GM21447 (cell line): ENCODE data around the gene SLC37A1.

ENCODE experiments used
- ATAC-seq: cut with Tn5 transposase; IDR thresholded peaks from one replicate; pipeline ENCODE4 v1.9.1; 2021; ENCODE audit not compliant: unreplicated experiment

SLC37A1 gene

DNA sequence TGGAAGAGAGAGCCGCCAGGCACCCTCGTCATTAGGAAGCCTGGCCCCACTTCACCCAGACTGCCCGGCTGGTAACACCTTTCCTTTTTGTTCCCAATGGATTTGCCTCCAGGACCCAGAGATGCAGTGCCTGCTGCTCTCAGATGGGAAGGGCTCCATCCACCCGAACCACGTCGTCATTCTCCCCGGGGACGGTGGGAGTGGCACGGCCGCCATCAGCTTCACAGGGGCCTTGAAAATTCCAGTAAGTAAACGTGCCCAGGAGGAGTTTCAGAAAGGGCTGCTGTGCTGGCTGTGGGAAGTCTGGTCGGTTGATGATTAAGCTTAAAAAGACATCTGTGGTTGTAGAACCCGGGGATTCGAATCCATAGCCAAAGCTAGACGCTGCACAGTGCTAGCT is 45.2 kb downstream of the SLC37A1 start:
- ATAC-seq = no peak

DNA sequence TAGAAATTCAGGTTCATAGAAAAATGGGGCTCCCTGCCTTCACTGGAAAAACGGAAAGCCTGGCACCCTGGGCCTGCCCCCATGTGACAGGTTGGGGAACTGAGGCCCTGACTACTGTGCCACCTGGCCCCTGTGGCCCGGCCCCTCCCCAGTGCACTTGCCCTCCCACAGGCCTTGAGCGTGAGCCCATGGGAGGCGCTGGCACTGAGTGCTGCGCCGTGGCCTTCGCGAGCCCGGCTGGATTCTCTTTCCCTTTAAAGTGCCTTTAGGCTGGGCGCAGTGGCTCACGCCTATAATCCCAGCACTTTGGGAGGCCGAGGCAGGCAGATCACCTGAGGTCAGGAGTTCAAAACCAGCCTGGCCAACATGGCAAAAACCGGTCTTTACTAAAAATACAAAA is 45.7 kb downstream of the SLC37A1 start:
- ATAC-seq = no peak

DNA sequence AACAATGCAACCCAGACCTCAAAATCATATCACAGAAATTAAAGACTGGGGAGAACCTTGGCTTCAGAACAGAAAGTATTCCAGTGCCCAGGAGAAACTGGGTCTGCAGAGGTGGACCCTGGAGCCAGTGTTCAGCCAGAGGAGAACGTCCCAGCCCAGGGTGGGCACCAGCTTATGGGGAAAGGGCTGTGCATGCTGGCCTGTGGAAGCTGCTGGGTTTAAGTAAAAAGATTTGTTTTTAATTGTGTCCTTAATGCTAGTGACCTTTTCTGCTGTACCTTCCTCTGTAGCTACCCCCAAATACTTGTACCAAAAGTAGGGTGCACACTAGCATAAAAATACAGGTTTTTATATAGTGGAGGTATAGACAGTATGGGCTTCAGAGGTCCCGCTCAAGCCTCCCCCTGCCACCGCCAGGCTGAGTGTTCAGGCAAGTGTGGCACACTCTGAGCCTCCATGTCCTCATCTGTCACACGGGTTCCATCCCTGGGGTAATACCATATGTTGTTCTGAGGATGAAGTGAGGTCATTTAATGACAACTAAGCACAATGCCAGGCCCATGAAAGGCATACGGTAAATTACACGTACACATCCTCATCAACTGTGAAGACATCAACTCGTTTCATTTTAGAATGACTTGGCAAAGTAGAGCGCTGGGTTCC is 47.0 kb downstream of the SLC37A1 start:
- no peak for ATAC-seq

DNA sequence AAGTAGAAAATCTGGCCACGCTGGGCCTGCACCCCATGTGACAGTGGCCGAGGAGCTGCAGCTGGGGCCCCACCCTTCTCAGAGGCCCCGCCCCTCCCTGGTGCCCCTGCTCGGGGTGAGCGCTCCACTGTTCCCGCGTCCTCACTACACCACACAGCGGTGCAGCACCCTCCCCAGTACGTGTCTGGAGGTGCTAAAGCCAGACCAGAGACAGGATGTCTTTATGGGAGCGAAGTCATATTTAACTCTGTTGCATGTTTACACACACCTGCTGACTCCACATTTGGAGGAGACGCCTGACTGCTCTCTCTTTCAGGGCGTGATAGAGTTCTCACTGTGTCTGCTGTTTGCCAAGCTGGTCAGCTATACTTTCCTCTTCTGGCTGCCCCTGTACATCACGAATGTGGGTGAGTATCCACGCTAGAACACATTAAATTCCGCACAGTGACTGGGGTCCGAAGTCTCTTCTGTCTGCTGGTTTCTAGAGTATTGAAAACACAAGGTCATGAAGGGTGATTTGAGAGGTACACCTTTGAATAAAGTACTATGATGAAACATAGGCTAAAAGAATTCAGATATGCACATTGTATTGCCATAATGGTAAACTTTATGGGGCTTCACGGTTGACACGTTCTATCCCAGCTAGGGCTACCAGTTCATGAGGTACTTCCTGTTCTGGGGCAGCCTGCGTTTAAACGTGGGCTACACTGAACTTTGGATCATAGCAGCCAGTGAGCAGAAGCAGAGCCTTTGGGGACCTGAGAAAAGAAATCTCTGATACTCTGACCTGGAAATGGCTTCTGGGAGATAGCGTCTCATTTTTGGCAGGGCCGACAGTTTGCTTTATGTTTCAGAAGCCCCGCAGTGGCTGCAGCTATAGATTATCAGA is 48.4 kb downstream of the SLC37A1 start:
- no peak for ATAC-seq

DNA sequence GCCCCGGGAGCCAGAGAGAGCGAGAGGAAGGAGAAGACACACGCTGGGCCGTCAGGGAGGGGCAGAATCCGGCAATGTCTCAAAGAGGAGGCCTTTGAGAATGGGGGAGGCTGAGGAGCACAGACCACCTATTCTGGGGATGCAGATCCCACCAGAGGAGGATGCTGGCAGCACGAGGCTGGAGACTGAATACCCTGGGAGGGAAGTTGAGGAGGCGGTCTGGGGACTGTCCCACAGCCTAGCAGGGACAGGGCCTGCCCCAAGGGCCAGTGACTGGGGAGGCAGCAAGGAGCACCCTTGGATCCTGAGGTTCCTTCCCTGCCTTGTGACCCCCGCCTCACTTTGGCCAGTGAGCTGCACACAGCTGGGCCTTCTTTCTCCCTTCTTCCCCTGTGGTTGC is 49.2 kb downstream of the SLC37A1 start:
- ATAC-seq = no peak

DNA sequence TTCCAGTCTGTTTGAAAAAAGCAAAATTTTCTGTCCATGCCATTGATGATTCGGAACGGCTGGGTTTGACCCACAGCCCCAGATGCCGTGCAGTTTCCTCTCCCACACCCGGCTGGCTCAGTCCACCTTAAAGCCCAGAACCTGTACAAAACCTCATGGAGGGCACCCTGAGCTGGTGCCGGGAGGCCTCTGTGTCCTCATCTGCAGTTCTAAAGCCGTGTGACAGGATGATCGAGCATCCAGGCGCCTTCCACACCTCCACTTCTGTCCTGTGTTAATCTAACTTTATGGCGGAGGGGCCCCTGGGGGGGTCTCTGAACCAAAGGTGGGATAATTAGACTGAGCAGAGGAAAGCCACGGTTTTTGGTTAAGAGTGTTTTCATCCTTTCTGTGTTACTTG is 49.6 kb downstream of the SLC37A1 start:
- no peak for ATAC-seq

DNA sequence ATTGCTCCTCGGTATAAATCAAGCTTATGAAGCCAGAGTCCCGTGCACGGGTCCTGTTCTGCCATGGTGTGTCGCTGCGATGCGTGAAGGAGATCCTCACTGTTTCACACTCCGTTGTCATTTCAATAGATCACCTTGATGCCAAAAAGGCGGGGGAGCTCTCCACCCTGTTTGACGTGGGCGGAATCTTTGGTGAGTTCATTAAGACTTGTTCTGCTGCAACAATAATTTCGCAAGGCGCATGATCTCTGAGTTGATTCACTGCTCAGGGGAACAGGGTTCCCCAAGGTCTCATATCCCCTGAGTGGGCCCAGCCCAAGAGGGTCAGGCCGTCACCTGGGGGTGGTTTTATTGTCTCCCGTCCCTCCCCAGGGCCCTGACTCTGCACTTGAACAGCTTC is 50.0 kb downstream of the SLC37A1 start:
- ATAC-seq = no peak

DNA sequence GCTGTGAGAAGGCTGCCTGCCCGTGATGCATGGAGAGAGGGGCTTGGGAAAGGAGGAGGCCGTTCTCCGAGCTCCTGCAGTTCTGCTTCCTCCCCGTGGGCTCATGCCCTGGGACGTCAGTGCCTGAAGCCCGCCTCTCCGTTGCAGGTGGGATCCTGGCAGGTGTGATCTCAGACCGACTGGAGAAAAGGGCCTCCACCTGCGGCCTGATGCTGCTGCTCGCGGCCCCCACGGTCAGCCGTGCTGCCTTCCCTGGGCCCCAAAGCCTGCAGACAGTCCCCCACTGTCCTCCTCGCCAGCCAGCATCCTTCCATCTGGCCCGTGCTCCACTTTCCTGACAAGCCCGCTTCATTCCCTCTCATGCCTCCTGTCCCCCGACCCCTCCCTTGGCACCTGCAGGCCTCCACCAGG is 50.9 kb downstream of the SLC37A1 start:
- ATAC-seq = no peak

DNA sequence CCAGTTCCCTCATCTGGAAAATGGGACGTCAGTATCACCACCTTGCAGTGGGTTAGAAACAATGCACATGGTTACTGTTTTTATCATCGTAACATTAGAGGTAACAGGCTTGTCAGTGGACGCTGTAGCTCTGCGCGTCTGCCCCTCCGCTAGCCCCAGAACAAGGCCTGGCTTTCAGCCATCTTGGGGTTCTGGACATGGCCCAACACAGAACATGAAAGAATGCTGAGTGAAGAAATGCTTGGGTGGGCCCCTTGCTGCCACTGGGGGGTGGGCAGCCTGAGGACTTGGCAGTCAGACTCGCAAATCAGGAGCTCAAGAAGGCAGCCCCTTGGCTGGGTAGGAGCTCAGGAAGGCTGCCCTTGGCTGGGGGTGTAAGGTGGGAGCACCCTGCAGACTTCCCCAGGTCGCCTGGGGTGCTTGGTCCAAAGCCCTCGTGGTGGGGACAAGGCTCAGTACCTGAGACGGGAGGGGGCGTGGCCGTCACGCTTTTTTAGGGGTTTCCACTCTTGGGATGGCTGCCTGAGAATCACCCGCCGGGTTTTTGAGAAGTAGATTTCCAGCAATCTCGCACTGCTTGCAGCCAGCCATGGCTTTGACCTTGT is 51.7 kb downstream of the SLC37A1 start:
- ATAC-seq = no peak

DNA sequence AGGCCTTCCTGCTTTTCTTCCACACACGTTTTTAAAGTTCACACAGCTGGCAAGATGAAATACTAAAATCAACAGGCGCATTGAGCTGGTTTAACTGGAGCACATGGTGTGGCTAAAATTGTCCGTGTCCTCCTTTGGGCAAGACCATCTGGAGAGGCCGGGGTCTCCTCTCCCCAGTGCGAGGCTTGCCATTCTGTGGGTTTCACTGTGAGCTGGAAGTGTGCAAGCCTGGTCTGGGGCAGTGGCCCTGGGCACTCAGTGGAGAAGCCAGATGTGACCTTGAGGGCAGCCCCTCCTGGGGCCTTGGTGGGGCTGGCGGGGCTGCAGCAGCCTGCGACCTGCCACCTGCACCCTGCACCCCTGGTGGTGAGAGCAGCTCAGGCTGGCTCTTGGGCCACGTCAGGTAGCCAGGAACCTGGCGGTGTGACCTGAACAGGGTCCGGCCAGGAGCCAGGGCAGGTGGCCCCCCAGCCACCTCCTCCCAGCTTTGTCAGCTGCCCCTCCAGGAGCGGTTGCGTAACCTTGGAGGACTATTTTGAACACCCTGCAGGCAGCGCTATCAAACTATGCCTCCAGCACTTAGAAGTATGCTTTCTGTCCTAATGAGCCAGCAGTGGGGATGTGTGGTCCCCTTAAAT is 52.4 kb downstream of the SLC37A1 start:
- ATAC-seq = no peak

DNA sequence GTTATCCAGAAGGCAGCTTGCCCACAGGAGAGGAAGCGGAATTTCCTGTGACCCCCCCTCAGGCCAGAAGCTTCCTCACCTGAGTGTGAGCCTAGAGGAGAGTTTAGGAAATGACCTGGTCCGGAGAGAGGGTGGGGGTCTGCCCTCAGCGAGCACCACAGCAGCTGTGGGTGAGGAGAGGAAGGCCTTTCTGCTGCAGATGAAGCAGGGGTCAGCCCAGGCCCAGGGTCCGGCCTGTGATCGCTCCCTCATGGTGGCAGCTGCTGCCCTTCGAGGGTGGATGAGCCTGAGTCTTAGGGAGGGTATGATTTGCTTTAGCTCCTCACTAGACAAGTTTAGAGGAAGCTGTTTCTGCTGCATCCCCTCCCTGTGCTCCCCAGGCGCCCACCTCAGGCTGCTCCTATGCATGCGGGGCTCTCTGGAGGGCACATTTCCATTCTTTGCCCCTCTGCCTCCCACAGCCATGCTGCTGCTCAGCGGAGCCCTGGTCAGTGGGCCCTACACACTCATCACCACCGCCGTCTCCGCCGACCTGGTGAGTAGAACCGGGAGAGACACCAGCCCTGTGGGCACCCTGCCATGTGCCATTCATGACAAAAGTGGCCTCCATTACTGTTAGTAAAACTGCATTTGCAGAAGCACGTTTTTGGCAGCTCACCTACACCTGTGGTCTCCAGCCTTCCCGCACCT is 53.0 kb downstream of the SLC37A1 start:
- no peak for ATAC-seq

DNA sequence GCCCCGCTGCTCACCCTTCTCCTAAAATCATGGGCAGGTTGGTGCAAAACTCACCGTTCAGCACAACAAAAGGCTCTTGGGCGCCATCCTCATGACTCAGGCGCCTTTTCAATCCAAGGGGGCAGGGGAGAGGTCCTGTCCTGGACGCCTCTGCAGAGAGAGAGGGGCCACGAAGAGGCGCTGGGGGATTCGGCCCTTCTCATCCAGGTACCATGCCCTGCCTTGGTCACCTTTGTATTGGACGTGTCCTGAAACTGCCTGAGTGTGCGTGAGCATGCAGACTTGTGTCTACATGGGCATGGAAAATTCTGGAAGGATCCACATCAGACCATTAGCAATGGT is 53.5 kb downstream of the SLC37A1 start:
- no peak for ATAC-seq

DNA sequence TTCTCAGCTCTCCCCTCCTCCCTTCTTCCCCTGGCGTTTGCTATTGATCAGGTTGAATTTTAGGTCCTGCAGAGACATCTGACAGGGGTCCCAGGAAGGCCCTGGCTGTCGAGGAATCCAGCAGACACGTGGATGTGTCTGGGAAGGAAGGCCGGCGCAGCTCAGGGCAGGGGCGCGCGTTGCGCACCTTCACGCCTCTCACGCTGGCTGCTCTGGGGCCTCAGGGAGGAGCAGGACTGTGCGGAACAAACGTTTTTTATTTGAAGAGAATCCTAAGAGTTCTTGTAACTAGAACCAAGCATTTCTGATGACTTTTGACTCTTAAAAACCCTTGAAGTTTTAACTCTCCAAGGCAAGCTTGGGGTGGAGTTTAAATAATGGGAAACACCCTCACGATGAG is 54.2 kb downstream of the SLC37A1 start:
- no peak for ATAC-seq

DNA sequence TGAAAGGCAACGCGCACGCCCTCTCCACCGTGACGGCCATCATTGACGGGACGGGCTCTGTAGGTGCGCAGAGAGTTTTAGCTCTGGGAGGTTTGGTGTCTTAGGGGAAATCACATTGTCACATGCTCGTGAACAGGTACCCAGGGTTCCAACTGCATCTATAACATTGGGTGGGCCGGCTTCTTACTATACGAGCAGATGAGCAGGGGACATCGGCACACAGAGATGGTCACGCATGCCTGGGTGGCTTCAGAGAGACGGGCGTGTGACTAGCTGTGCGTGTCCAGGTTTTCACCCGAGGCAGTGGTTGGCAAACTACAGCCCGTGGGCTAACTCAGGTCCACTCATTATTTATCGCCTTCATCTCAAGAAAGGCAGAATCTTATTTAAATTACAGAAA is 54.7 kb downstream of the SLC37A1 start:
- ATAC-seq = no peak

DNA sequence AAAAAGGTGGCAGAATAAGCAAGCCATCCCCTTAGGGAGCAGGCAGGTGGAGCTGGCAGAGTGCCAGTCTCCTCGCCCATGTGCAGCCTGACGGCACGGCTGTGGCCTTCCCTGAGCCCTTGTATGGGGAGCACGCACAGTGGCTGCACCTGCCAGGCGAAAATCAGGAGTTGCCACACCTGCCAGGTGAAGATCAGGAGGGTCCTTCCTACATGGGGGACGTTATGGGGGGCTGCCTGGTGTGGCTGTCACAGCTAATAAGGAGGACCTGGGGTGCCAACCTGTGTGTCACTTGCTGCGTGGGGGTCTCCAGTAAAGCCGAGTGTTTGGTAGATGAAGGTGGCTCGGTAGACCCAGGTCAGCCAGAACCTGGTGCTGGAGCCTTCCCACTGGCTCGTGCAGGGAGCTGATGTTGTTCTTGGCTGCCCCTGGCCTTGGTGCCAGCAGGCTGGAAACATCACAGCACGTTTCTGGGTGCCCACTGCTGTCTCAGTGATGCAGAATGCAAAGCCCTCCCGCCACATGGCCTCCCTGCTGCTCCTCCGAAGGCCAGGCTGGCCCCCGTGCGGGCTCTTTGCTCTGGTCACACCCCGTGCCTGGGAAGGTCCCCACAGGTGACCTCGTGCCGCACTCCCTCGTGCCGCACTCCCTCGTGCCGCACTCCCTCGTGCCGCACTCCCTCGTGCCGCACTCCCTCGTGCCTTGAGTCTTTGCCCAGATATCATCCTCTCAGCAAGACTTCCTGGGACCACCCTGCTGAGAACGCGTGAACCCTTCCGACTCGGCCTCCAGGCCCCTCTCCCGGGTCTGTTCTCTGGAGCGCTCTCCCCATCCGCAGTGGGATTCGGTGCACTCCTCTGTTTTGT is 55.4 kb downstream of the SLC37A1 start:
- ATAC-seq = no peak

DNA sequence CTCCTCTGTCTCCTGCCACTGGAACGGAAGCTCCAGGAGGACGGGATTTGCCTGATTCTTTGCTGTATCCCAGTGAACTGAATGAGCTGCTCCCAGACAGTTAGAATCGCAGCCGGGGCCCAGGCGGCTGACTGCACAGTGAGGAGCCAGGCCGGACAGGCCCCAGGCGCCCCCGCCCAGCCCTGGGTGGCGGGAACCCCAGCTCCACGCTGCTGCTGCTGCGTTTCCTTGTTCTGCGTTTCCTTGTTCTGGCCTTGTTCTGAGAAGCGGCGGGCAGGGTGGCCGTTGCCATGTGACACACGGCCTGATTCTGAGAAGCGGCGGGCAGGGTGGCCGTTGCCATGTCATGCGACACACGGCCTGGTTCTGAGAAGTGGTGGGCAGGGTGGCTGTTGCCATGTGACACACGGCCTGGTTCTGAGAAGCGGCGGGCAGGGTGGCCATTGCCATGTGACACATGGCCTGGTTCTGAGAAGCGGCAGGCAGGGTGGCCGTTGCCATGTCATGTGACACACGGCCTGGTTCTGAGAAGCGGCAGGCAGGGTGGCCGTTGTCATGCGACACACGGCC is 56.2 kb downstream of the SLC37A1 start:
- no peak for ATAC-seq

DNA sequence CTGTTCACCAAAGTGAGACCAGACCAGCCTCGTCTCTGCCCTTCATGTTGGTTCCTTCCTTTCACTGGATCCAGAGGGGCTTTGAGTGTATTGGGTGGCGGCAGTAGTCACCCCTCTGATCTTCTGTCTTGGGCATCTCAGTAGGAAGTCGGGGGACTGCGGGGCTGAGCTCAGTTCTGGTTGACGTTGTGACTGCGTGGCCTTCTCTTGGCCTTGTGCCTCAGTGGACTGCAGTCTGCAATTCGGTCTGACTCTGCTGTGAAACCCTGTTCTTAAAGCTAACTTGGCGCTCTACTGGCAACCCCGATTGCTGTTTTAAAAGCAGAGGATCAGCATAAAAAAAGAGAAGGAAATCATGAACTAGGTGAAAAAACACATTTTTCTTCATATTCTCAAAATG is 56.7 kb downstream of the SLC37A1 start:
- no peak for ATAC-seq

DNA sequence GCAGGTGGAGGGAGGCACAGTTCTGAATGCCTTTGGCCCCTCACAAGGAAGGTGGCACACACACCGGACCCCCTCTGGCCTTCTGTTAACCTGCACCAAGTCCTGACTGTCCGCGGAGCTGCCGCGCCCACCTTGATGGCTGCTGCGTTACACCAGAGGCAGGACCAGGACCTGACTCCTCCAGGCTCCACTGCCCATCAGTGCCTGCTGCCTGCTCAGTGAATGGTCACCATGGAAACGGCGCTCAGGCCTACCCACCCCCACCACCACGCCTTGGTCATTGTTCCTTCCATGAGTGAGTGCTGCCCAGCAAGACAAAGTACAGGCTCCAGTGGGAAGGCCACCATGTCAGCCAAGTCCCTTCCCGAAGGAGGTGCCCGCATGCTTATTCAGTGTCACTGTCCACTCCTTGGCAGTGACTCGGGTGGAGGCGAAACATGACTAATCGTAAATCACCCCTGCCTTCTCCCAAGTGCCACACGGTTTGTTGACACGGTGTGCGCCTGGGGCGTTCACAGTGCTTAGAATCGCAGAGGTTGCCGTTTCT is 57.3 kb downstream of the SLC37A1 start:
- no peak for ATAC-seq

DNA sequence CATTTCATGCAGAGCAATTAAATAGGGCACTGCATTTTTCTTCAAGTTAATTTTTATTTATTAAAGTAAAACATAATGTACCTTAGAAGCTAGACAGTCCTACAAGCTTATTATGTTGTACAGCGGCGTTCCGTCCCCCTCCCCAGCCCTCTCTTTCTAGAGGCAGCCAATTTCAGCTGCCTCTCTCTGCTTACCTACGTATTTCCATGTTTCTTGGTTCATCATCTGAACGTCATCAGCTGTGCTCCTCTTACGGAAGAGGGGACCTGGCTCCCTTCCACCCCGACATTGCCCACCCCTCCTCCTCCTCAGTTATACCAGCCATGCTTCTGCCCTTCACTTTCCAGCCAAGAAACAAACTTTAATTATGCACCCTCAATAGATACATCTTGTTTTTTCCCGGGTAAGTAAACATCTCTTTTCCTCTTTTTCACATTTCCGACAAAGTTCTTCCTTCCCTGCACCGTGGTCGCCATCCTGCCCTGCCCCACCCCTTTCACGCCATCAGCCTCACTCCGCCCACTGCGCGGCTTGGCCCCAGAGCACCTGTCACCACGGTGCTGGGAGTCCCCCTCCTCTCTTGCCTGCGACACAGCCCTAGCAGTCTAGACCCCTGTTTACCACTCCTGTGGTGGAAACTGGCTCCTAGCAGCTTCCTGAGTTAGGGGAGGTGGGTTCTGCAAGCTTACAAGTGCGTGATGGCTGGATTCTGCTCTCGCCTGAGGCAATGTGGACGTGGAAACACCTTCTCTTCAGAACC is 57.9 kb downstream of the SLC37A1 start:
- ATAC-seq = no peak
